Activated naive CD4-positive, alpha-beta T cell treated with anti-CD3 and anti-CD28 coated beads, Interleukin-2, amount 10 ng/mL, durations not matched to agents 7 days and 5 days (primary cell): ENCODE data around the gene TRIP13.
A peak's percentile ranks its signal among the peaks of the same experiment; 100 is the strongest.
"Not testable (repeated sequence)": the region's sequence is repeated elsewhere in the genome, so short reads cannot be mapped to it uniquely, and the experiment has no call there.

Source experiments
- CTCF ChIA-PET: fragments of 350-600 bp; sonication (Branson Sonifier 250); formaldehyde crosslinking; loops from one replicate; lab custom pipeline; 2021; ENCODE audit warnings: antibody characterized with exemption; lab: Charles Lee
- DNase-seq: peaks from one replicate; pipeline ENCODE4 v3.0.0-alpha.2; 2020
- H3K27ac Mint-ChIP-seq: one replicate; pipeline ENCODE4 v1.8.0; 2021; ENCODE audit warnings: mild to moderate bottlenecking, moderate library complexity, mixed read lengths
- H3K27me3 Mint-ChIP-seq: one replicate; pipeline ENCODE4 v1.8.0; 2021; ENCODE audit warnings: mild to moderate bottlenecking, mixed read lengths
- H3K36me3 Mint-ChIP-seq: one replicate; pipeline ENCODE4 v1.8.0; 2021; ENCODE audit warnings: mixed read lengths
- H3K4me1 Mint-ChIP-seq: one replicate; pipeline ENCODE4 v1.8.0; 2021; ENCODE audit warnings: mixed read lengths
- H3K4me3 Mint-ChIP-seq: one replicate; pipeline ENCODE4 v1.8.0; 2021; ENCODE audit warnings: mild to moderate bottlenecking, moderate library complexity, mixed read lengths
- H3K9me3 Mint-ChIP-seq: one replicate; pipeline ENCODE4 v1.8.0; 2021; ENCODE audit warnings: mixed read lengths

Gene TRIP13

DNA sequence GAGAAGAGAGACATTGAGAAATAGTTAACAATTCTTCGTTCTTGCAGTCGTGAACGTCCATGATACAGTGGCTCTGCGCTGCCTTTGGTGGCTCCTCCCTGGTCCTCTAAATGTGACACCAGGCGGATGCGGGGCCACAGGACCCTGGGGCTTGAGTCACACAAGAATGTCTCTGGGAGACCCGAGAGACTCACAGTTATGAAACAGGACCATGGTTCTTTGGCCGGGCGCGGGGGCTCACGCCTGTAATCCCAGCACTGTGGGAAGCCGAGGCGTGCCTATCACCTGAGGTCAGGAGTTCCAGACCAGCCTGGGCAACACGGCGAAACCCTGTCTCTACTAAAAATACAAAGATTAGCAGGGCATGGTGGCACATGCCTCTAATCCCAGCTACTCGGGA lies 41.1 kb upstream of the TRIP13 start:
- Mint-ChIP-seq H3K36me3 (no peaks in the 10 kb centered on the region), H3K27ac (no peak overlapping the region), H3K9me3 (peaks cover 2% of the 10 kb centered on the region)

DNA sequence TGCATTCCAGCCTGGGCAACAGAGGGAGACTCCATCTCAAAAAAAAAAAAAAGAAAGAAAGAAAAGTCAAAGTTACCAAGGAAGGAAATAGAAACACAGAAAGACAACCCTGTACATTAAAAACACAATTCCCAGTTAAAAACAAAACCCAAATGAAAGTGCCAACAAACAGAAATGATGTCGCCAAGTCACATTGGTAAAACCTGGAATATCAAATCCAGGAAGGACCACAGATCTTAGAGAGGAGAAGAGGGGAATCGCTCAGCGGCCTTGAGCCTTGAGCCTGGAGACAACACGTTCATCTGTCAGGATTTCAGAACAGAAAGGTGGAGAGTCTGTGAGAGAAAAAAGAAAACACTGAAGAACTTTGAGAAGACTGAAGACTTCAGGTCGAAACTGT lies 40.7 kb upstream of the TRIP13 start:
- H3K27me3 Mint-ChIP-seq: no peaks in the 10 kb centered on the region
- peak overlapping the region; percentile 59 for H3K27ac Mint-ChIP-seq
- no peak for DNase-seq
- H3K4me3 Mint-ChIP-seq: no peak overlapping the region
- no peaks in the 10 kb centered on the region for H3K36me3 Mint-ChIP-seq
- CTCF ChIA-PET: no interaction called here
- peaks cover 2% of the 10 kb centered on the region for H3K9me3 Mint-ChIP-seq
- H3K4me1 Mint-ChIP-seq: no peaks in the 10 kb centered on the region

More for the DNA sequence above, 41.1 kb upstream of the TRIP13 start:
- Mint-ChIP-seq H3K4me3 (no peak overlapping the region), H3K27me3 (no peaks in the 10 kb centered on the region), H3K4me1 (no peaks in the 10 kb centered on the region)
- CTCF ChIA-PET: no interaction called here
- no peak for DNase-seq

DNA sequence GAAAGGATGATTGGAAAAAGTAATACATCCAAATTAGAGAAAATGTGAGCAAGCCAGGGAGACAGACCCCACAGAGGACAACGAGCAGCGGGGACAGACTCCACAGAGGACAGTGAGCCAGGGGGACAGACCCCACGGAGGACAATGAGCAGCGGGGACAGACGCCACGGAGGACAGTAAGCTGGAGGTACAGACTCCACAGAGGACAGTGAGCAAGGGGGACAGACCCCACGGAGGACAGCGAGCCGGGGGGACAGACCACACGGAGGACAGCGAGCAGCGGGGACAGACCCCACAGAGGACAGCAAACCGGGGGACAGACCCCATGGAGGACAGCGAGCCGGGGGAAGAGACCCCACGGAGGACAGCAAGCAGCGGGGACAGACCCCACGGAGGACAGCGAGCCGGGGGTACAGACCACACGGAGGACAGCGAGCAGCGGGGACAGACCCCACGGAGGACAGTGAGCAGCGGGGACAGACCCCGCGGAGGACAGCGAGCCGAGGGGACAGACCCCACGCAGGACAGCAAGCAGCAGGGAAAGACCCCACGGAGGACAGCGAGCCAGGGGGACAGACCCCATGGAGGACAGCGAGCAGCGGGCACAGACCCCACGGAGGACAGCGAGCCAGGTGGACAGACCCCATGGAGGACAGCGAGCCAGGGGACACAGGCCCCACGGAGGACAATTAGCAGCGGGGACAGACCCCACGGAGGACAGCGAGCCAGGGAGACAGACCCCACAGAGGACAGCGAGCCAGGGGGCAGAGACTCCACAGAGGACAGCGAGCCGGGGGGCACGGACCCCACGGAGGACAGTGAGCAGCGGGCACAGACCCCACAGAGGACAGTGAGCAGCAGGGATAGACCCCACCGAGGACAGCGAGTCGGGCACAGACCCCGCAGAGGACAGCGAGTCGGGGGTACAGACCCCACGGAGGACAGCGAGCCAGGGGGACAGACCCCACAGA lies 40.0 kb upstream of the TRIP13 start:
- Mint-ChIP-seq H3K4me3 (no peak overlapping the region), H3K27ac (no peak overlapping the region), H3K9me3 (peaks cover 2% of the 10 kb centered on the region), H3K27me3 (no peaks in the 10 kb centered on the region), H3K36me3 (no peaks in the 10 kb centered on the region), H3K4me1 (no peaks in the 10 kb centered on the region)
- DNase-seq: no peak
- CTCF ChIA-PET: no interaction called here

DNA sequence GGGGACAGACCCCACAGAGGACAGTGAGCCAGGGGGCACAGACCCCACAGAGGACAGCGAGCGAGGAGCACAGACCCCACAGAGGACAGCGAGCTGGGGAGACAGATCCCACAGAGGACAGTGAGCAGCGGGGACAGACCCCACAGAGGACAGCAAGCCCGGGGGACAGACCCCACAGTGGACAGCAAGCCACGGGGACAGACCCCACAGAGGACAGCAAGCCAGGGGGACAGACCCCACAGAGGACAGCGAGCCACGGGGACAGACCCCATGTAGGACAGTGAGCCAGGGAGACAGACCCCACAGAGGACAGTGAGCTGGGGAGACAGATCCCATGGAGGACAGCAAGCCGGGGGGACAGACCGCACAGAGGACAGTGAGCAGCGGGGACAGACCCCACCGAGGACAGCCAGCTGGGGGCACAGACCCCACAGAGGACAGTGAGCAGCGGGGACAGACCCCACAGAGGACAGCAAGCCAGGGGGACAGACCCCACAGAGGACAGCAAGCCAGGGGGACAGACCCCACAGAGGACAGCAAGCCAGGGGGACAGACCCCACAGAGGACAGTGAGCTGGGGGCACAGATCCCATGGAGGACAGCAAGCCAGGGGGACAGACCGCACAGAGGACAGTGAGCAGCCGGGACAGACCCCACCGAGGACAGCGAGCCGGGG lies 39.1 kb upstream of the TRIP13 start:
- H3K4me3 Mint-ChIP-seq, H3K36me3 Mint-ChIP-seq, H3K27me3 Mint-ChIP-seq, H3K27ac Mint-ChIP-seq, H3K4me1 Mint-ChIP-seq, CTCF ChIA-PET, DNase-seq, H3K9me3 Mint-ChIP-seq: not testable (repeated sequence)

DNA sequence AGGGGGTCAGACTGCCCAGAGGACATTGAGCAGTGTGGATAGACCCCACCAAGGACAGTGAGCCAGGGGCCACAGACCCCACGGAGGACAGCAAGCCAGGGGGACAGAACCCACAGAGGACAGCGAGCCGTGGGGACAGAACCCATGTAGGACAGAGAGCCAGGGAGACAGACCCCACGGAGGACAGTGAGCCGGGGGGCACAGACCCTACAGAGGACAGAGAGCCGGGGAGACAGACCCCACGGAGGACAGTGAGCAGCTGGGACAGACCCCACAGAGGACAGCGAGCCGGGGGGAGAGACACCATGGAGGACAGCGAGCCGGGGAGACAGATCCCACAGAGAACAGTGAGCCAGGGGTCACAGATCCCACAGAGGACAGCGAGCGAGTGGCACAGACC lies 38.5 kb upstream of the TRIP13 start:
- Mint-ChIP-seq H3K9me3 (peaks cover 2% of the 10 kb centered on the region), H3K4me1 (no peaks in the 10 kb centered on the region), H3K4me3 (no peak overlapping the region), H3K27me3 (no peaks in the 10 kb centered on the region), H3K36me3 (no peaks in the 10 kb centered on the region), H3K27ac (no peak overlapping the region)
- CTCF ChIA-PET: no interaction called here
- DNase-seq: no peak

DNA sequence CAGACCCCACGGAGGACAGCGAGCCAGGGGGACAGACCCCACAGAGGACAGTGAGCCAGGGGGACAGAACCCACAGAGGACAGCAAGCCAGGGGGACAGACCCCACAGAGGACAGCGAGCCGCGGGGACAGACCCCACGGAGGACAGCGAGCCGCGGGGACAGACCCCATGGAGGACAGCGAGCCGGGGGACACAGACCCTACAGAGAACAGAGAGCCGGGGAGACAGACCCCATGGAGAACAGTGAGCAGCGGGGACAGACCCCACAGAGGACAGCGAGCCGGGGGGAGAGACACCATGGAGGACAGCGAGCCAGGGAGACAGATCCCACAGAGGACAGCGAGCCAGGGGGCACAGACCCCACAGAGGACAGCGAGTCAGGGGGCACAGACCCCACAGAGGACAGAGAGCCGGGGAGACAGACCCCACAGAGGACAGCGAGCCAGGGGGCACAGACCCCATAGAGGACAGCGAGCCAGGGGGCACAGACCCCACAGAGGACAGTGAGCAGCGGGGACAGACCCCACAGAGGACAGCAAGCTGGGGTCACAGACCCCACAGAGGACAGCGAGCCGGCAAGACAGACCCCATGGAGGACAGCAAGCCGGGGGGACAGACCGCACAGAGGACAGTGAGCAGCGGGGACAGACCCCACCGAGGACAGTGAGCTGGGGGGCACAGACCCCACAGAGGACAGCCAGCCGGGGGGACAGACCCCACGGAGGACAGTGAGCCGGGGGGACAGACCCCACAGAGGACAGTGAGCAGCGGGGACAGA lies 37.5 kb upstream of the TRIP13 start:
- no peaks in the 10 kb centered on the region for H3K27me3 Mint-ChIP-seq
- CTCF ChIA-PET: no interaction called here
- H3K36me3 Mint-ChIP-seq: no peaks in the 10 kb centered on the region
- no peak overlapping the region for H3K4me3 Mint-ChIP-seq
- peaks cover 2% of the 10 kb centered on the region for H3K9me3 Mint-ChIP-seq
- no peaks in the 10 kb centered on the region for H3K4me1 Mint-ChIP-seq
- DNase-seq: no peak
- no peak overlapping the region for H3K27ac Mint-ChIP-seq

DNA sequence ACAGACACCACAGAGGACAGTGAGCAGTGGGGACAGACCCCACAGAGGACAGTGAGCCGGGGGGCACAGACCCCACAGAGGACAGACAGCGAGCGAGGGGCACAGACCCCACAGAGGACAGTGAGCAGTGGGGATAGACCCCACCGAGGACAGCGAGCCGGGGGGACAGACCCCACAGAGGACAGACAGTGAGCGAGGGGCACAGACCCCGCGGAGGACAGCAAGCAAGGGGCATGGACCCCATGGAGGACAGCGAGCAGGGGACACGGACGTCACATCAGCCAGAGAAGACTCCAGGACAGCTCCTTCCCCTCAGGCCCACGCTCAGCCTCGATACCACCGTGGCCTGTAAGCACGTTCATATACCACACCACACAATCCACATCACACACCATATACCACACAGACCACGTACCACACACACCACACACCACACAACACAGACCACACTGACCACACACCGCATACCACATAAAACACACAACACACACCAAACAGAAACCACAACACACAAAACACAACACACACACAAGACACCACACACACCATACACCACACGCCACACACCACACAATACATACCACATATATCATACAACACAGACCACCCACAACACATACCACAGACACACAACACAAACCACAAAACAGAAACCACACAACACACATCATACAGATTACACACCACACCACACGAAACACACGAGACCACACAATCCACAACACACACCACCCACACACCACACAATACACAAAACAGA lies 36.7 kb upstream of the TRIP13 start:
- Mint-ChIP-seq H3K27me3 (no peaks in the 10 kb centered on the region), H3K27ac (no peak overlapping the region), H3K4me1 (no peaks in the 10 kb centered on the region), H3K4me3 (no peak overlapping the region), H3K9me3 (peaks cover 2% of the 10 kb centered on the region), H3K36me3 (no peaks in the 10 kb centered on the region)
- no peak for DNase-seq
- CTCF ChIA-PET: no interaction called here

DNA sequence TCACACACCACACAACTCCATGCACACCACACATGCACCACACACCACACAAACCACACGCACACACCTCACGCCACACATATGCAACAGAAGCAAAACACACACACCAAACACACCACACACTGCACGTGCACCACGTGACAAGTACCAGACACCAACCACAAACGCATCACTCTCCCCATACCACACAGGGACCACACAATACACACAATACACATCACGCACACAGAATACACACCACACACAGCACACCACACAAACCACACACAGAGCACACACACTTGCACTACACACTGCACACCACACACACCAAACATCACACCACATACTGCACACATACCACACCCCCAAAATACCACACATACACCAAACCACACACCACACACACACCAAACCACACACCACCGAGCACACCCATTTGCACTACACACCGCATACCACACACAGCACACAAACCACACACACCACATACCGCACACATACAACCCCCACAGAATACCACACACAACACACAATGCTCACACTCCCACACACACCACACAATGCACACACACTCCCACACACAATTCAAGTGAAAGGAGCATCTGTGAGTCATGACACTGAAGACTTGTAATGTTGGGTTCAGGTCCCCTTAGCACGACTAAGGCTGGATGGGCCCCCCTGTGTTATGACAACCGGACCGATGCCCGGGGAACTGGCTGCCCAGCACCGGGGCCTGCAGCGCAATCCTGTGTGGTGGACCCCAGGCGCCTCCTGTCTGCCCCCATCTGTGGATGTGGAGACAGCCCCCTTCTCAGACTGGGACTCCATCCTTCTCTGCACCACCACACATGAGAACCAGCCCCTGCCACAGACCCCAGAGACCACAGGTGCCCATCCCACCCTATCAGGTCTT lies 35.9 kb upstream of the TRIP13 start:
- no peaks in the 10 kb centered on the region for H3K36me3 Mint-ChIP-seq
- H3K4me3 Mint-ChIP-seq: no peak overlapping the region
- H3K9me3 Mint-ChIP-seq: peaks cover 2% of the 10 kb centered on the region
- H3K27me3 Mint-ChIP-seq: no peaks in the 10 kb centered on the region
- CTCF ChIA-PET: no interaction called here
- peak; percentile 12 for DNase-seq
- no peak overlapping the region for H3K27ac Mint-ChIP-seq
- H3K4me1 Mint-ChIP-seq: no peaks in the 10 kb centered on the region

DNA sequence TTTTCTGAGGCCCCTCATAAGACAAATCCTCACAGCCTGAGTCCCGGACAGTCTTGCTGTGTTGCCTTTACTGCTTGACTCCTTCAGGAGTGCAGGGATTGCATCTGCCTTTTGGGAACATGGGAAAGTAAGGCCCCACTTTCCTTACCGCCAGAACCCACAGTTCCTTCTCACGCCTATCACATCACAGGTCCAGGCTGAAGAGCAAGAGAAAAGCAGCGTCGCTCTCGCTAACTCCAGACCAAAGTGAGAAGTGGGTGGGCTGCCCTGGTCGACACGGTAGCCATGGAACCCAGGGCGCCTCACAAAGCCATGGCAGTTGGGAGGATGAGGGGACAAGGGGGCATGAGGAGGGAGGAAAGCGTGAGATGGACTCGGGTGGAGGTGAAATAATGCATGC lies 34.0 kb upstream of the TRIP13 start:
- no peaks in the 10 kb centered on the region for H3K4me1 Mint-ChIP-seq
- CTCF ChIA-PET: no interaction called here
- peaks cover 2% of the 10 kb centered on the region for H3K9me3 Mint-ChIP-seq
- H3K4me3 Mint-ChIP-seq: no peak overlapping the region
- no peak for DNase-seq
- H3K27me3 Mint-ChIP-seq: no peaks in the 10 kb centered on the region
- H3K36me3 Mint-ChIP-seq: peaks cover 3% of the 10 kb centered on the region
- H3K27ac Mint-ChIP-seq: no peak overlapping the region

DNA sequence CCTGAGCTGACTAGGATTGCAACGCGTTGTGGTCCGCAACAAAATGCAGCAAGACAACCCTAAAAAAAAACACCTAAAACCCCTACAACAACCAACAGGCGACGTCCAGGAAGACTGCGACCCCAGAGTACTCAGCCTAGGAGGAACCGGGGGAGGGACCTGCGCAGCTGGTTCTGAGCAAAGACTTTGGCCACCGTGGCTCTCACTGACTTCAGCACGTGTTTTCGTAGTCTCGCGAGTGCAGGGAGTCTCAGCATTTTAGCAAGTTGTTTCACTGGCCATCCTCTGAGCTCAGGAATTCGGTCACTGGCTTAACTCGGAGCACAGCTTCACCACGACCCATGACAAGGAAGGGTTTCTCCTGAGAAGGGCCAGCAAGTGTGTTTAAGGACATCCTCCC lies 33.3 kb upstream of the TRIP13 start:
- Mint-ChIP-seq H3K27ac (no peak overlapping the region), H3K27me3 (no peaks in the 10 kb centered on the region)
- CTCF ChIA-PET: no interaction called here

DNA sequence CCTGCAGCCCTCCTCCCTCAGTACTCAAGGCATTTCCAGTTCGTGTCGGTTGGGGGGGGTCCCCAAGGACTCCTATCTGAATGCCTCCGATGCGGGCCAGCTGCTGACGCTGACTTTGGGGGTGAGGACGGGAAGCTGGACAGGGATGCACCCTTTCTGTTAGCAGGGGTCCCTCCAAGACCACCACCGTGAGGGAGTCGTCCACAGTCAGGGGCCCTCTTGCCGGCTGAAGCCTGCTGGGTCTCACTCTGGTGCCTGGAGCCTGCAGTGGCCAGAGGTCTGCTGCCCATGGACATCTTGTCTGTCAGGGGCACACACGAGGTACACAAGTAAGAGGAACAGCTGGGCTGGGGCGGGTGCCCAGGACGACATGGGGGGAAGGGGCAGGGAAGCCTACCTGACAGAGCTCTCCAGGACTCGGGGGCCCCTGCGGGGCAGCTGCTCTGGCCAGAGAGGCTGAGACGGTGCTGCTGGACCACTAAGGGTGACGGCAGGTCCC lies 32.8 kb upstream of the TRIP13 start:
- H3K4me1 Mint-ChIP-seq: no peaks in the 10 kb centered on the region
- H3K9me3 Mint-ChIP-seq: peaks cover 2% of the 10 kb centered on the region
- H3K4me3 Mint-ChIP-seq: no peak overlapping the region
- no peak overlapping the region for H3K27ac Mint-ChIP-seq
- H3K27me3 Mint-ChIP-seq: no peaks in the 10 kb centered on the region
- CTCF ChIA-PET: no interaction called here
- peaks cover 4% of the 10 kb centered on the region for H3K36me3 Mint-ChIP-seq
- DNase-seq: no peak

More for the DNA sequence above, 33.3 kb upstream of the TRIP13 start:
- no peak overlapping the region for H3K4me3 Mint-ChIP-seq
- peaks cover 2% of the 10 kb centered on the region for H3K9me3 Mint-ChIP-seq
- H3K4me1 Mint-ChIP-seq: no peaks in the 10 kb centered on the region
- H3K36me3 Mint-ChIP-seq: peaks cover 4% of the 10 kb centered on the region
- DNase-seq: no peak

DNA sequence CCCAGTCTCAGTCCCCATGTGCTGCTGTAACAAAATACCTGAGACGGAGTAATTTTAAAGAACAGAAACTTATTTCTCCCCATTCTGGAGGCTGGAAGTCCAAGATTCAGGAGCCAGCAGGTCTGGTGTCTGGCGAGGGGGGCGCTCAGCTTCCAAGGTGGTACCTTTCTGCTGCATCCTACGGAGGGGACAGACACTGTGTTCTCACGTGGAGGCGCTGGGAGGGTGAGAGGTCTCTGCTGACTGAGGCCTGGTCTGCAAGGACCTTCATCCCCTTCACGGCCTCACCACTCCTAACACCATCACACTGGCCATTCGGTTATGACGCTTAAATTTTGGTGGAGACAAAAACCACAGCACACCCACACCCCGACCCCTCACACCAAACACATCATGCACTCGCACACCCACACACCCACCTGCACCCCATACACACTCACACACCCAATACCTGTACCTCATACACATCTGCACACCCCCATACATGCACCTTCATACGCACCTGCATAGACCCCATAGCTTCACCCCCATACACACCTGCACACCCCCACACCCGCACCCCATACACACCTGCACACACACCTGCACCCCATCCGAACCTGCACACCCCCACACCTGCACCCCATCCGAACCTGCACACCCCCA lies 32.1 kb upstream of the TRIP13 start:
- H3K27ac Mint-ChIP-seq: no peak overlapping the region

More for the DNA sequence above, 32.1 kb upstream of the TRIP13 start:
- CTCF ChIA-PET: no interaction called here
- H3K36me3 Mint-ChIP-seq: peaks cover 4% of the 10 kb centered on the region
- no peak for DNase-seq
- no peak overlapping the region for H3K4me3 Mint-ChIP-seq
- H3K9me3 Mint-ChIP-seq: no peaks in the 10 kb centered on the region
- no peaks in the 10 kb centered on the region for H3K4me1 Mint-ChIP-seq
- no peaks in the 10 kb centered on the region for H3K27me3 Mint-ChIP-seq
